Transverse colon (tissue), 4 donors: ENCODE measurements around the gene HOXB2. TPM values are rescaled to one million over a fixed set of nuclear protein-coding genes. Genes with fewer than 3 reads are reported as not detected.

Source experiments
- DNase-seq: peaks from one replicate; pipeline ENCODE4 v3.0.0-alpha.2; 2019
- H3K27ac ChIP-seq, 4 donors: fragments of 200-600 bp; sonication (generic); 2 replicates each; pipeline ENCODE4 v1.5.1; 2016 to 2018; ENCODE audit warnings: inconsistent platforms in 4 of 4
- H3K27me3 ChIP-seq: fragments of 200-600 bp; sonication (generic); 2 replicates; pipeline ENCODE4 v1.5.1; 2017; ENCODE audit warnings: inconsistent platforms
- H3K36me3 ChIP-seq, 4 donors: fragments of 200-600 bp; sonication (generic); 2 replicates each; pipeline ENCODE4 v1.5.1; 2017 to 2019; ENCODE audit warnings: inconsistent platforms in 4 of 4
- H3K4me1 ChIP-seq, 4 donors: fragments of 200-600 bp; sonication (generic); 2 replicates each; pipeline ENCODE4 v1.5.1; 2017 to 2020; ENCODE audit warnings: inconsistent platforms in 4 of 4
- H3K4me3 ChIP-seq, 4 donors: fragments of 200-600 bp; sonication (generic); 1 replicate in 1 of 4; 2 replicates in 3 of 4; pipeline versions ENCODE4 v1.5.1 to v1.6.1; 2017 to 2019; ENCODE audit warnings: inconsistent platforms in 4 of 4
- H3K9me3 ChIP-seq, 2 donors: fragments of 200-600 bp; sonication (generic); 2 replicates each; pipeline ENCODE4 v1.5.1; 2017 to 2019; ENCODE audit warnings: inconsistent platforms in 2 of 2
- CTCF ChIP-seq, 5 experiments: fragments of 200-600 bp in 3 of 5; fragments of 450-650 bp in 2 of 5; sonication (generic) in 3 of 5; IDR thresholded peaks; 1 replicate in 2 of 5; 2 replicates in 3 of 5; pipeline ENCODE4 v1.5.1; 2016 to 2017; ENCODE audit warnings: antibody characterized with exemption in 5 of 5, inconsistent platforms in 3 of 5, mild to moderate bottlenecking in 2 of 5, moderate library complexity in 1 of 5
- EP300 ChIP-seq: sonication (generic); formaldehyde crosslinking; IDR thresholded peaks from one replicate; pipeline ENCODE4 v1.6.1; 2017; ENCODE audit warnings: antibody characterized with exemption, low read depth
- POLR2A ChIP-seq: fragments of 450-650 bp; IDR thresholded peaks from one replicate; pipeline ENCODE4 v1.6.1; 2016; ENCODE audit warnings: antibody characterized with exemption, mild to moderate bottlenecking, moderate library complexity
- POLR2AphosphoS5 ChIP-seq, 3 donors: sonication (generic); formaldehyde crosslinking; IDR thresholded peaks; one replicate each; pipeline ENCODE4 v1.6.1; 2016; ENCODE audit warnings: antibody characterized with exemption in 3 of 3
- WGBS, 2 donors: methylation state at CpG; one replicate each; pipeline ENCODE4 v1.1.5; 2018; ENCODE audit warnings: low coverage in 1 of 2; 5-methylcytosine and 5-hydroxymethylcytosine counted together
- in situ Hi-C, 4 donors: fragments of 200-750 bp; cut with MboI; loops; one replicate each; pipeline versions ENCODE4 v1.15.0 to v1.15.1; 2017; ENCODE audit warnings: low sequenced_read_pairs in 3 of 4, low pct_ligation_motif_present in 1 of 4, low pct_unique_long_range_greater_than_20kb in 1 of 4
- intact Hi-C: fragments of 100-400 bp; cut with DNase I; formaldehyde crosslinking; loops from one replicate; pipeline ENCODE4 v1.15.1; 2023; ENCODE audit warnings: low total_unique reads
- total RNA-seq, 4 donors: library from RNA; depleted of rRNA; stranded (reverse); fragments of >200 nt; gene quantifications; one replicate each; pipeline ENCODE4 v1.1.0, GENCODE V29; 2016

Gene HOXB2
- total RNA-seq, 4 donors from 2014 or later, result 13.5 to 93.9 (median 13.8) TPM; not detected in 1

- Histone ChIP-seq H3K27me3 (peaks cover 5% of the 10 kb centered on the region), H3K4me3 (peak within 1 kb of the TSS; percentile 15 to 64 (median 27)), H3K9me3 (no peaks in the 10 kb centered on the region), H3K36me3 (peaks cover 0 to 2% (median 0%) of the 10 kb centered on the region in 4 donors), H3K4me1 (peaks cover 0 to 80% (median 34%) of the 10 kb centered on the region in 4 donors), H3K27ac (peak within 1 kb of the TSS; percentile 89 to 95 (median 92))
- DNase-seq, result no peak
- intact Hi-C loops, result no loop called here
- in situ Hi-C loops, result loop anchor here in 2 of 4 donors (5.0 to 10.0 kb wide), 3 partner anchors 95 to 245 kb away; no protein-coding TSS in a partner anchor
- 30 to 39% methylated on average over 11 to 23 of the region's 23 CpGs for WGBS, 2 donors
- TF ChIP-seq POLR2AphosphoS5 (IDR thresholded peaks at IDR 0.05) (peak; percentile 51 to 80 (median 69)), EP300 (no peak), POLR2A (peak; percentile 13)
Measured at GRCh38 chr17:48589831-48590606, 45.1 kb upstream of the HOXB2 start, which contains the start of gene HOXB3. TSS of gene HOXB3 (minus strand) at chr17:48590241. CDS start at chr17:48552474, 37,767 bp downstream.

GRCh38 chr17:48589060-48589830 is 44.3 kb upstream of the HOXB2 start:
- H3K4me3 ChIP-seq, result peak overlapping the region; percentile 15 to 64 (median 31)
- intact Hi-C loops, result no loop called here
- TF ChIP-seq EP300 (no peak), CTCF (IDR thresholded peaks at IDR 0.05) (no peak)
- 38 to 44% methylated on average over 1 to 10 of the region's 10 CpGs for WGBS, 2 donors
- H3K27me3 ChIP-seq, result no peaks in the 10 kb centered on the region
- in situ Hi-C loops, result no loop called here
- no peaks in the 10 kb centered on the region for H3K36me3 ChIP-seq
- H3K27ac ChIP-seq, result peak overlapping the region; percentile 89 to 95 (median 92)
- peaks cover 2 to 80% (median 37%) of the 10 kb centered on the region in 4 donors for H3K4me1 ChIP-seq
- no peaks in the 10 kb centered on the region for H3K9me3 ChIP-seq
- DNase-seq, result no peak

- no peak for TF ChIP-seq EP300
- TF ChIP-seq POLR2AphosphoS5 (IDR thresholded peaks at IDR 0.05), result no peak
- TF ChIP-seq POLR2A, result no peak
- TF ChIP-seq CTCF (IDR thresholded peaks at IDR 0.05), result no peak
- intact Hi-C loops, result no loop called here
- Histone ChIP-seq H3K4me3 (peak overlapping the region in 3 of 4 donors; percentile 15 to 64 (median 41)), H3K9me3 (no peaks in the 10 kb centered on the region), H3K4me1 (peaks cover 9 to 83% (median 44%) of the 10 kb centered on the region in 4 donors), H3K27ac (peak overlapping the region; percentile 89 to 95 (median 92)), H3K27me3 (peaks cover under 1% of the 10 kb centered on the region), H3K36me3 (no peaks in the 10 kb centered on the region)
- 38 to 55% methylated on average over 1 to 2 of the region's 2 CpGs for WGBS, 2 donors
- in situ Hi-C loops, result no loop called here
- no peak for DNase-seq
Measured at GRCh38 chr17:48588528-48588927, 43.6 kb upstream of the HOXB2 start.

- no peaks in the 10 kb centered on the region for H3K9me3 ChIP-seq
- WGBS, 2 donors, result 58% methylated on average over 2 of the region's 2 CpGs; no CpG with 5 or more reads in 1 of the 2 donors
- H3K27me3 ChIP-seq, result peaks cover 3% of the 10 kb centered on the region
- H3K36me3 ChIP-seq, result no peaks in the 10 kb centered on the region
- no peak for DNase-seq
- peak overlapping the region in 3 of 4 donors; percentile 15 to 64 (median 41) for H3K4me3 ChIP-seq
- H3K27ac ChIP-seq, result peak overlapping the region; percentile 89 to 95 (median 92)
- peaks cover 9 to 84% (median 47%) of the 10 kb centered on the region in 4 donors for H3K4me1 ChIP-seq
- in situ Hi-C loops, result no loop called here
- TF ChIP-seq CTCF (IDR thresholded peaks at IDR 0.05) (no peak), POLR2A (no peak)
- intact Hi-C loops, result no loop called here
Measured at GRCh38 chr17:48588074-48588415, 43.1 kb upstream of the HOXB2 start.
